Islet of Langerhans (tissue), 1 donor: ENCODE results near the gene VNN1.
A peak's percentile ranks its signal among the peaks of the same experiment; 100 is the strongest.
"Not testable (repeated sequence)": the region's sequence is repeated elsewhere in the genome, so short reads cannot be mapped to it uniquely, and the experiment has no call there.

Experiments
- FAIRE-seq: peaks from one replicate; lab custom pipeline; 2011; peaks lifted over from hg19 to GRCh38; lab: Jason Lieb, UNC

Gene VNN1

GRCh38 chr6:132719736-132720448 lies 6.0 kb upstream of the VNN1 start:
- no peak for FAIRE-seq

- no peak for FAIRE-seq
These were observed 2.2 kb upstream of the VNN1 start for GRCh38 chr6:132715881-132716637.

DNA sequence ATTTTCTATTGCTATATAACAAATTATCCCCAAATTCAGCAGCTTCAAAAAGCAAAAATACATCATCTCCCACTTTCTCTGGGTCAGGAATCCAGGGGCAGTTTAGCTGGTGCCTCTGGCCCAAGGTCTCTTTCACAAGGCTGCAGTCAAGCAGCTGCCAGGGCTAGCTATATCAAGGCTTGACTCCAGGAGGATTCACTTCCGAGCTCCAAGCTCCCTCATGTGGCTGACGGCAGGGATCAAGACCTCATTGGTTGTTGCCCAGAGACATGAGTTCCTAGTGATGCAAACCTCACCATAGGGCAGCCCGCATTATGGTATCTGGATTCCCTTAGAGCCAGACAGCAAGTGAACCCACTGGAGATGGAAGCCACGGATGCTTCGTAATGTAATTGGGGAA lies 1.3 kb upstream of the VNN1 start:
- FAIRE-seq: no peak

DNA sequence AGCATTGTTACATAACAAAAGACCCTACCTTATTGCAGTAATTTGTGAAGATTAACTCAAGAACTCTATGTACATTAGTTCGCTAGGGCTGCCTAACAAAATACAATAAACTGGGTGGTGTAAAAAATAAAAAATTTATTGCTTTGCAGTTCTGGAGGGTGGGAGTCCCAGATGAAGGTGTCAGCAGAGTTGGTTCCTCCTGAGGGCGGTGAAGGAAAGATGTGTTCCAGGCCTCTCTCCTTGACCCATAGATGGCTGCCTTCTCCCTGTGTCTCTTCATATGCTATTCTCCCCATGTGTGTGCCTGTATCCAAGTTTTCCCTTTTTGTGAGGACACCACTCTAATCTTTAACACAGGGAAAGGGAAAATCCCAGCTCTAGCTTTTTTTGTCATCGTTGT lies 305 bp upstream of the VNN1 start:
- no peak for FAIRE-seq

DNA sequence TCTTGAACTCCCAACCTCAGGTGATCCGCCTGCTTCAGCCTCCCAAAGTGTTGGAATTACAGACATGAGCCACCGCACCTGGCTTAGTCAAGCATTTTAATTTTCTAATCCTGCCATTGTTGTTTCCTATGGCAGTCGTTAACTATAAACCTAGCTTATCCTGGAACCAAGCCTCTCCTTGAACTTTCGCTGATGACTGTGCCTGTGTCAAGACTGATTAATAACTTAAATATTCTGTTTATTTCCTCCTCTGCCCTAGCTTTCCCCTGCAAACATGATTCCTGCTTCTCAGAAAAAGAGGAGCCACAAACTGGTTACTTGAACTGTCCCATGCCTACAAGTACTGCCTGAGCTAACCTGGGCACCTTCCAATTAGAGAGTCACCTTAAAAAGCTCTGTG lies 1.5 kb downstream of the VNN1 start:
- no peak for FAIRE-seq

- no peak for FAIRE-seq
These were observed 5.1 kb downstream of the VNN1 start for GRCh38 chr6:132708771-132709170.

- FAIRE-seq: no peak
These were observed 5.9 kb downstream of the VNN1 start for GRCh38 chr6:132708002-132708401.

DNA sequence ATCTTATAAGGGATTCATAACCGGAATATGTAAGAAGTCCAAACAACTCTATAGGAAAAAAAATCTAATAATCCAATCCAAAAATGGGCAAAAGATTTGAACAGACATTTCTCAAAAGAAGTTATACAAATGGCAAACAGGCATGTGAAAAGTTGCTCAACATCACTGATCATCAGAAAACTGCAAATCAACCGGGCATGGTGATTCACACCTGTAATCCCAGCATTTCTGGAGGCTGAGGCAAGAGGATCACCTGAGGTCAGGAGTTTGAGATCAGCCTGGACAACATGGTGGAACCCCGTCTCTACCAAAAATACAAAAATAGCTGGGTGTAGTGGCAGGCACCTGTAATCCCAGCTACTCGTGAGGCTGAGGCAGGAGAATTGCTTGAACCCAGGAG lies 7.1 kb downstream of the VNN1 start:
- not testable (repeated sequence) for FAIRE-seq

DNA sequence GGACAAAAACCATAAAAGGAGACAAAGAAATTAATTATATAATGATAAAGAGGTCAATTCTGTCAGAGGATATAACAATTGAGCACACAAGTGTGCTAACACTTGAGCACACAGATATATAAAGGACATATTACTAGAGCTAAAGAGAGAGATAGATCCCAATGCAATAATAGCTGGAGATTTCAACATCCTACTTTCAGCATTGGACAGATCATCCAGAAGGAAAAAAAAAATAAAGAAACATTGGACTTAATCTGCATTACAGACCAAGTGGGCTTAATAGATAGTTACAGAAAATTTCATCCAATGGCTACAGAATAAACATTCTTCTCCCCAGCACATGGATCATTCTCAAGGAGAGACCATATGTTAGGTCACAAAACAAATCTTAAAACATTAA lies 9.9 kb downstream of the VNN1 start:
- no peak for FAIRE-seq

- FAIRE-seq: no peak
These were observed 15.2 kb downstream of the VNN1 start for GRCh38 chr6:132698608-132699007.

GRCh38 chr6:132695773-132696172 lies 18.1 kb downstream of the VNN1 start:
- no peak for FAIRE-seq

- no peak for FAIRE-seq
These were observed 20.4 kb downstream of the VNN1 start for GRCh38 chr6:132693478-132693877.

DNA sequence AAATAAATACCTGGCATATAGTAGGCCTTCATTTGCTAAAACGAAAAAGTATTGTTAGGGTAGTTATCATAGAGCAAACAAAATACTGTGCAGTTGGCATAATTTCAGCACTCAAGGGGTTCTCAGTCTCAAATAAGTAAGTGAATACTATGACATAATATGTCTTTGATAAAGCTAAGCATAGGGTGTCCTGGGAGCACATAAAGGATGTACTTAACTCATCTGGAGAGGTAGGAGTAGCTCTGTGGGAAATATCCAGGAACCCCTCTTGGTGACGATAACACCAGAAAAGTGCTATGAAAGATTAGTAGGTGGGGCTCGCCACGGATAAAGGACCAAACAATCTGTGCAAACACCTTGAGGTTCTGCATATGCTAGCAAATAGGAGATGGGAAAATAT lies 23.2 kb downstream of the VNN1 start:
- FAIRE-seq: no peak

GRCh38 chr6:132687306-132687705 lies 26.5 kb downstream of the VNN1 start:
- FAIRE-seq: peak; percentile 72

DNA sequence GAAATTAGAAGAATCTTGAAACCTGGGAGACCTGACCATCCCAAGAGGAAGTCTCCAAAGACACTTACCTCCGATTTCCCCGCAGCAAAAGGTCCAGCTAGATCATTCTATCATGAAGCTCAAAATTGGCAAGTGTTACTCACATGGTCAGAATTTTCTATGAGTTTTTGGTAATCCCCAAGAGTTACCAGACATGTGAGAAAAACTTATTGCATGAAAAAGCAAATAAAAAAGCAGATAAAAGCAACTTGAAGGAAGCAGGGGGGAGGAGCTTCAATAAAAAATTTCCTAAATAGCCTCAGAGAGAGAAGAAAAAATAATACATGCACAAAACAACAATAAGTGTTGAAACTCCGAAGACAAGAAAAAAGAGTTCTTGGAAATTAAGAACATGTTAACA lies 27.3 kb downstream of the VNN1 start:
- FAIRE-seq: no peak

DNA sequence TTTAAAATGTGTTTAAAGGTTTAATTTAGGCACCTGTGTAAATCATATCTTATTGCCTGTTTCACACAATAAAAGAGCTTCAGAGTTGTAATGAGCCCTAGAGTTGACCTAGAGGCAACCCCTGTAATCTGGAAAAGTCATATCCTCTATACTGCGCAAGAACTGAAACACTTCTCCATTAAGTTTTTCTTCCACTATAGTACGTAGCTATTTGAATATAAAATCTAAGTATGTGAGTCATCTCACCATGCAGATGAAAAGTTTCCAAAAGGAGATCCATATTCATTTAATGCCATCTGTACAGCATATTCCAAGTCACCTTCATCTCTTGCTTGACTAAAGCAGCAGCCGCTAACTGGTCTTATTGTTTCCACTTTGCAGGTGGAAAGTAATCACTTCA lies 28.8 kb downstream of the VNN1 start:
- no peak for FAIRE-seq

DNA sequence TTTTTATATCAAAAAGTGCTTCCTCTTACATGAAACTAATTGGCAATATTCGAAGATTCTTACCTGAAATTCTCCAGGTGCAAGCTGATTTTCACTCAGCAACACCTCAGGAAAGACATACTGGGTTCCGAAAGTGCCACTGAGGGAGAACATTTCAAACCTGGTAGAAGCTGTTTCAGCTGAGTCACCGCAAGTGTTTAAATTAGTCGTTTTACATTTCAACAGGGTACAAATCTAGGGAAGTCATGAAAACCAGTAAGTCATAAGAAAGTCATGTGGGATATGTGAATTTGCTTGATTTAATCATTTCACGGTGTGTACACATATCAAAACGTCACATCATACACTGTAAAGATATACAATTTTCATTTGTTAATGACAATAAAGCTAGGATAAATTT lies 29.6 kb downstream of the VNN1 start:
- FAIRE-seq: no peak

DNA sequence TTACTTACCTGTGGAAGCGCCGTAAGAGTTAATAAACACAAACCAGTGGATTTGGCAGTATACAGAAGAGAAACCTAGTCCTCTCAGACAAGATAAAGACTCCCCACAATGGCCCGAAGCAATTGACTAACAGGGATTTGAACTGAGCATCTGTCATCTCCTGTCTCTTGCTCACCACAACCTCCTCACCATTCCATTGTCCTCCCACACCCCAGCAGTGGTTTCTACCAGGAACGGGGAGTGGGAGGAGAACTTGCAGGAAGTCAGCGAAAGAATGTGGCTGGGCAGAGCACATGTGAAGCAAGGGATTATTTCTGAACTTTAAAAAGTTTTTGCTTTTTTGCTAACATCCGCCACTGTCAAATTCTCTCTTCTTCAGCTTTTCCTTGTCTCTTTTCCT lies 30.3 kb downstream of the VNN1 start:
- FAIRE-seq: no peak

- not testable (repeated sequence) for FAIRE-seq
These were observed 34.8 kb downstream of the VNN1 start for GRCh38 chr6:132679094-132679493.

DNA sequence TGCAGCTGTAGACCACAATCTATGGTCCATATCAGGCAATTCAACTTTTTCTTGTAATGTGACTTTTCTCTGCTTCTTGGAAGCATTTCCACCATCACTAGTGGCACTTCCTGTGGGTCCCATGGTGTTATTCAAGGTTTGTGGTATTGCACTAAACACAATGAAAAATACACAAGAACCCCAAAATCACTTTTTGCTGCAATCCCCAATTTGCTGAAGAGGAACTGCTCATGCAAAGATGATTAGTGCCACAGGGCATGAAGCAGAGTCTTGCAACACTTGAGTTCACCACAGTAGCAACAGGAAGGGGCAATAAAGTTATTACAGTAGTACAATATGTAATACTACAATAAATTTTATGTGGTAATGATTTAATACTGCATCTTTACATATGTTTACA lies 38.1 kb downstream of the VNN1 start:
- no peak for FAIRE-seq

DNA sequence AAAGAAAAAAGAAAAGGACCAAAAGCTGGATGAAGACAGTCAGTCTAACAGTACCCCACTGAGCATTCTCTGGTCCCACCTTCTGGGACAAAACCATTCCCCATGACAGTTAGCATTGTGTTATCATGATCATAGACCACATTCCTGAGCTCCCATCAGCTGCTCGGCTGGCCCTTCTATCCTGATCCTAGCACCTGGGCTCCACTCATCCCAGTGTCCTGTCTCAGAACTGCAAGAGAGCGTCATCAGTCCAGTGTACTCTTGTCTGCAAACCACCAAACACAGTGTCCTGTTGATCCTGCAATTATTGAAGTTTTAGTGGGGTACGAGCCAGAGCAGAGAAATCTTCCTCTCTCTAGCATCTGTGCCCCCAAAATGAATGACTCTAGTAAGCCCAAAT lies 38.9 kb downstream of the VNN1 start:
- FAIRE-seq: no peak

DNA sequence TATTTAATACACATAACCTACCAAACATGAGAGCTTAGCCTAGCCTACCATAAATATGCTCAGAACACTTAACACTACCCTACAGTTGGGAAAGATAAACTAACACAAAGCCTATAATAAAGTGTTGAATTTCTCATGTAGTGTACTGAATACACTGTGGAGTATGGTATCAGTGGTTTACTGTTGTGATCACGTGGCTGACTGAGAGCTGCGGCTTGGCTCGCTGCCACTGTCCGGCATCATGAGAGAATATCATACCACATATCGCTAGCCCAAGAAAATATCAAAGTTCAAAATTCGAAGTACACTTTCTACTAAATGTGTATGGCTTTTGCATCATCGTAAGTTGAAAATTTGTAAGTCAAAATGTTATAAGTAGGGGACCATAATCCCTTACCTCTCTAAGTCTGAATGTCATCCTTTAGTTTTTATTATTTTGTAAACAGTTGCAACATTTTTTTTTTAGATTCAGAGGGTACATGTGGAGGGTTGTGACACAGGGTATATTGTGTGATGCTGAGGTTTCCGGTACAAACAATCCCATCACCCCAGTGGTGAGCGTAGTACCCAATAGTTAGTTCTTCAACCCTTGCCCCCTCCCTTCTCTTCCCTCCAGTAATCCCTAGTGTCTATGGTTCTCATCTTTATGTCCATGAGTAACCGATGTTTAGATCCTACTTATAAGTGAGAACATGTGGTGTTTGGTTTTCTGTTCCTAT lies 40.3 kb downstream of the VNN1 start:
- FAIRE-seq: no peak

DNA sequence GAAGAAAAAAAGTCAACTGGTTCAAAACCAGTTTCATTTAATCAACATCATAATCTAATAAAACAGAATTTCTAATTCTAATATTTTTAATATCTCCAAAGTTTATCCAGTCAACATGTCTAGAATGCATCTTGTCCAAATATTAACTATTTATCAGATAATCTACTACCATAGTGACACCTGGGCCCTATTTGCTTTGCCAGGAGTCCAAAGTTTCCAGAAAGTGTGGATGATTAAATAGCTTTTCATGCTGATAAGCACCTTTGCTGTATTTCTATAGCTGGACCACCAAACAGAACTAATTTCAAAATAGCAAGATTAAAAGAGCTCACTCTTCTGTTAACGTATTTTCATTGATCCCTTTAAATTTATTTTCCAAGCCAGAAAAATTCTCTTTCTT lies 42.6 kb downstream of the VNN1 start:
- FAIRE-seq: no peak
